GM21381 (cell line): ENCODE data around the gene ZNF467.

Experiments used
- ATAC-seq: cut with Tn5 transposase; IDR thresholded peaks from one replicate; pipeline ENCODE4 v1.9.1; 2021; ENCODE audit warnings: mild to moderate bottlenecking, moderate library complexity; ENCODE audit not compliant: unreplicated experiment

The ZNF467 gene

GRCh38 chr7:149772241-149772955, 990 bp downstream of the ZNF467 start:
- no peak for ATAC-seq

- peak; percentile 97 for ATAC-seq
These were observed 1.6 kb downstream of the ZNF467 start for GRCh38 chr7:149771720-149772240.

- no peak for ATAC-seq
These were observed 2.4 kb downstream of the ZNF467 start for GRCh38 chr7:149770728-149771636.

- no peak for ATAC-seq
These were observed 3.5 kb downstream of the ZNF467 start for GRCh38 chr7:149769915-149770314.

GRCh38 chr7:149768931-149769330, 4.5 kb downstream of the ZNF467 start:
- no peak for ATAC-seq

GRCh38 chr7:149767068-149767467, 6.3 kb downstream of the ZNF467 start:
- no peak for ATAC-seq

- ATAC-seq: no peak
These were observed 7.2 kb downstream of the ZNF467 start for GRCh38 chr7:149766135-149766675.

GRCh38 chr7:149765399-149766121, 7.8 kb downstream of the ZNF467 start:
- ATAC-seq: no peak

GRCh38 chr7:149764481-149765398, 8.6 kb downstream of the ZNF467 start:
- ATAC-seq: no peak

- ATAC-seq: no peak
These were observed 9.7 kb downstream of the ZNF467 start for GRCh38 chr7:149763563-149764240.

- no peak for ATAC-seq
These were observed 10.8 kb downstream of the ZNF467 start for GRCh38 chr7:149762610-149763009.

GRCh38 chr7:149762089-149762488, 11.3 kb downstream of the ZNF467 start:
- no peak for ATAC-seq

GRCh38 chr7:149761307-149761706, 12.1 kb downstream of the ZNF467 start:
- ATAC-seq: no peak

- no peak for ATAC-seq
These were observed 12.8 kb downstream of the ZNF467 start for GRCh38 chr7:149760538-149760937.

- no peak for ATAC-seq
These were observed 14.1 kb downstream of the ZNF467 start for GRCh38 chr7:149759093-149759860.

- ATAC-seq: no peak
These were observed 19.8 kb downstream of the ZNF467 start for GRCh38 chr7:149753375-149754233.

GRCh38 chr7:149752646-149753045, 20.7 kb downstream of the ZNF467 start:
- no peak for ATAC-seq
